ENCODE data around the gene MPL. TPM values are rescaled to one million over a fixed set of nuclear protein-coding genes. Genes with fewer than 3 reads are reported as not detected.

MPL gene
- polyA plus RNA-seq, 1 of the 3 experiments (the other 2 are of a cell fraction): not detected

- Histone ChIP-seq H3K36me3 (replicated peaks in 1 of 2; ENCODE audit: control insufficient read depth in 1 of 2, insufficient read depth in 2 of 2, low read length in 1 of 2) (no peaks in the 10 kb centered on the region), H3K4me2 (no peak overlapping the region), H3K27me3 (ENCODE audit: insufficient read depth) (no peaks in the 10 kb centered on the region), H3K9me3 (no peaks in the 10 kb centered on the region), H2AFZ (ENCODE audit: low read depth) (no peak overlapping the region), H3K9ac (no peak overlapping the region), H4K20me1 (ENCODE audit: insufficient read depth) (no peaks in the 10 kb centered on the region), H3K9me2 (no peaks in the 10 kb centered on the region), H3K4me3 (ENCODE audit: low read depth in 2 of 2, low read length in 1 of 2) (no peak overlapping the region), H3K27ac (ENCODE audit: low read depth in 2 of 2, low read length in 1 of 2) (no peak overlapping the region), H3F3A (replicated peaks; ENCODE audit: insufficient read depth) (no peaks in the 10 kb centered on the region), H3K79me2 (ENCODE audit: insufficient read depth) (no peaks in the 10 kb centered on the region), H3K4me1 (ENCODE audit: control insufficient read depth in 1 of 2, insufficient read depth in 2 of 2, low read depth in 1 of 2, low read length in 1 of 2) (no peaks in the 10 kb centered on the region; a peak in 1 of 4 replicates)
- TF ChIP-seq CTCF (IDR thresholded peaks at IDR 0.05) (no peak), FOXM1 (IDR thresholded peaks at IDR 0.05; ENCODE audit: low read depth) (no peak), POLR2AphosphoS5 (IDR thresholded peaks at IDR 0.05; ENCODE audit: low read depth, low read length) (no peak), TEAD4 (IDR thresholded peaks at IDR 0.05; ENCODE audit: borderline replicate concordance, insufficient read depth) (no peak), JUND (IDR thresholded peaks at IDR 0.05) (no peak), GATA2 (CRISPR knock-in tag; IDR thresholded peaks at IDR 0.05) (no peak), EZH2phosphoT487 (IDR thresholded peaks at IDR 0.05; ENCODE audit: borderline replicate concordance, low read depth) (no peak), RCOR1 (IDR thresholded peaks at IDR 0.05; ENCODE audit: low read length) (no peak), ELF1 (IDR thresholded peaks at IDR 0.05) (no peak), EP300 (IDR thresholded peaks at IDR 0.05; ENCODE audit: borderline replicate concordance in 1 of 2, low read depth in 1 of 2, low read length in 1 of 2) (no peak), ZBTB33 (IDR thresholded peaks at IDR 0.05; ENCODE audit: borderline replicate concordance, low read depth) (no peak), MEF2A (IDR thresholded peaks at IDR 0.05; ENCODE audit: borderline replicate concordance, low read depth) (no peak), TCF12 (IDR thresholded peaks at IDR 0.05) (no peak)
- CTCF ChIA-PET: no interaction called here
- WGBS (ENCODE audit: low lambda C conversion rate): 75% methylated on average over 1 of the region's 1 CpG
- DNase-seq: no peak
- POLR2A ChIA-PET: interaction anchor here (0.9 kb wide), 1 partner anchor 311 kb away, joined by 3 read pairs; no protein-coding TSS in a partner anchor
Observed at GRCh38 chr1:43324810-43325209, 12.8 kb upstream of the MPL start.

GRCh38 chr1:43325381-43325780 lies 12.2 kb upstream of the MPL start:
- H3K9me2 ChIP-seq: no peaks in the 10 kb centered on the region
- DNase-seq: no peak
- ChIA-PET POLR2A (no interaction called here), CTCF (no interaction called here)
- no peaks in the 10 kb centered on the region for H3F3A ChIP-seq (replicated peaks; ENCODE audit: insufficient read depth)
- H3K9me3 ChIP-seq: no peaks in the 10 kb centered on the region
- H3K27ac ChIP-seq (ENCODE audit: low read depth in 2 of 2, low read length in 1 of 2): no peak overlapping the region
- no peaks in the 10 kb centered on the region for H3K27me3 ChIP-seq (ENCODE audit: insufficient read depth)
- no peak overlapping the region for H3K4me3 ChIP-seq (ENCODE audit: low read depth in 2 of 2, low read length in 1 of 2)
- H3K4me1 ChIP-seq (ENCODE audit: control insufficient read depth in 1 of 2, insufficient read depth in 2 of 2, low read depth in 1 of 2, low read length in 1 of 2): peaks cover 0 to 3% of the 10 kb centered on the region in 2 experiments; a peak in 2 of 4 replicates
- H3K4me2 ChIP-seq: no peak overlapping the region
- H3K9ac ChIP-seq: no peak overlapping the region
- no peaks in the 10 kb centered on the region for H3K36me3 ChIP-seq (replicated peaks in 1 of 2; ENCODE audit: control insufficient read depth in 1 of 2, insufficient read depth in 2 of 2, low read length in 1 of 2)
- H3K79me2 ChIP-seq (ENCODE audit: insufficient read depth): no peaks in the 10 kb centered on the region
- no peaks in the 10 kb centered on the region for H4K20me1 ChIP-seq (ENCODE audit: insufficient read depth)
- no peak overlapping the region for H2AFZ ChIP-seq (ENCODE audit: low read depth)
- TF ChIP-seq RXRA (IDR thresholded peaks at IDR 0.05; ENCODE audit: borderline replicate concordance, low read depth): no peak
- no peak for TF ChIP-seq MEF2A (IDR thresholded peaks at IDR 0.05; ENCODE audit: borderline replicate concordance, low read depth)
- TF ChIP-seq GATA2 (CRISPR knock-in tag; IDR thresholded peaks at IDR 0.05): no peak
- no peak for TF ChIP-seq USF2 (IDR thresholded peaks at IDR 0.05; ENCODE audit: borderline replicate concordance, low read depth, low read length)
- TF ChIP-seq MXI1 (IDR thresholded peaks at IDR 0.05; ENCODE audit: low read depth, low read length): no peak
- no peak for TF ChIP-seq FOXJ3 (CRISPR knock-in tag; IDR thresholded peaks at IDR 0.05)
- TF ChIP-seq FOXM1 (IDR thresholded peaks at IDR 0.05; ENCODE audit: low read depth): no peak
- no peak for TF ChIP-seq USF1 (IDR thresholded peaks at IDR 0.05; ENCODE audit: borderline replicate concordance, low read depth)
- TF ChIP-seq CHD2 (IDR thresholded peaks at IDR 0.05; ENCODE audit: low read length, partially characterized antibody): no peak
- TF ChIP-seq FOSL2 (IDR thresholded peaks at IDR 0.05; ENCODE audit: borderline replicate concordance, low read depth): no peak
- no peak for TF ChIP-seq CTCF (IDR thresholded peaks at IDR 0.05)
- TF ChIP-seq RAD21 (IDR thresholded peaks at IDR 0.05; ENCODE audit: low read length): no peak
- no peak for TF ChIP-seq TCF12 (IDR thresholded peaks at IDR 0.05)
- no peak for TF ChIP-seq EZH2phosphoT487 (IDR thresholded peaks at IDR 0.05; ENCODE audit: borderline replicate concordance, low read depth)
- no peak for TF ChIP-seq NRF1 (IDR thresholded peaks at IDR 0.05; ENCODE audit: low read depth, low read length)

Measured in SK-N-SH (cell line).